ENCODE results near the gene RRP36. TPM values are rescaled to one million over a fixed set of nuclear protein-coding genes. Genes with fewer than 3 reads are reported as not detected.

The RRP36 gene
- total and polyA plus RNA-seq, 9 of the 15 experiments (the other 6 are each of a cell fraction or from before 2014, with no cell fraction given): 27.6 to 150 (median 114) TPM

DNA sequence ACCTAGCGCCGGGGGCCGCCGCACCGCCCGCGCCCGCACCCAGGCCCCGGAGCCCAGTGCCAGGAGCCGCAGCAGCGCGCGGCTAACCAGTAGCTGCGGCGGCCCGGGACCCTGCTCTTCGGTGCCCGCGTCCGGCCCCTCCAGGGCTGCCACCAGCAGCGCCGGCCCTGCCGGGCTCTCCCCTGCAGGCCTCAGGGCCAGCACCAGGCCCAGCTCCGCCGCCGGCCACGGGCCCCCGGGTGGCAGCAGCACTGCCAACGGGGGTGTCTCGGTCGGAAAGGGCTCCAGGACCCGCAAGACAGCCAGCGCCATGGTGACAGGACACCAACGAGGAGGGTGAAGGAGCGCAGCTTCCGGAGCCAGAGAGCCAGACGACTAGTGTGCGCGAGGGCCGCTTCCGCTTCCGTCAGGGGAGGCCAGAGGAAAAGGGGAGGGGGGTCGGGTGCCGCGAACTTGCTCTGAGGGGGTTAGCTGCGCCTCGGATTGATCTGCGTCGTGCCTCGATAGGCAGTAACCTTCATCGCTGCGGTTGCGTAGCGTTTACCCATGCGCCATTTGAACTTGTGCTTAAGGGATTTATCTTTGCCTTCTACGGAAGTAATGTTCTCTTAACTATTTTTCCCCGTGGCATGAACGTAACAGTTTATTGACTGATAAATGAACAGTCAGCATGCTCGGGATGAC is 42.4 kb upstream of the RRP36 start, which contains the start of gene PEX6 (continued):
- TF ChIP-seq ZHX1 (conservative IDR thresholded peaks at IDR 0.05; ENCODE audit: low read length) (no peak), ZNF146 (CRISPR knock-in tag; IDR thresholded peaks at IDR 0.05; ENCODE audit: unreplicated experiment) (no peak), SMARCE1 (IDR thresholded peaks at IDR 0.05) (peak; percentile 74), ZNF644 (tag; IDR thresholded peaks at IDR 0.05; ENCODE audit: low read depth) (peak; percentile 53; the same call in 1 of the 2 replicates), ZNF584 (CRISPR knock-in tag; IDR thresholded peaks at IDR 0.05; ENCODE audit: low read depth) (peak; percentile 25; the same call in 1 of the 2 replicates), PHF20 (IDR thresholded peaks at IDR 0.05; ENCODE audit: partially characterized antibody) (peak; percentile 61), ZBTB9 (CRISPR knock-in tag; IDR thresholded peaks at IDR 0.05) (peak; percentile 36; the same call in 1 of the 2 replicates), NR1H2 (CRISPR knock-in tag; IDR thresholded peaks at IDR 0.05) (no peak), NBN (IDR thresholded peaks at IDR 0.05; ENCODE audit: low read depth) (peak; percentile 90), TAF15 (IDR thresholded peaks at IDR 0.05; ENCODE audit: low read depth, low read length) (no peak), TAL1 (IDR thresholded peaks at IDR 0.05) (no peak), CSDE1 (IDR thresholded peaks at IDR 0.05) (no peak), ZKSCAN3 (CRISPR knock-in tag; IDR thresholded peaks at IDR 0.05) (no peak), ZSCAN29 (IDR thresholded peaks at IDR 0.05) (0 out of 2 replicates have a peak, but pooled peaks have one; percentile 46), HDAC2 (IDR thresholded peaks at IDR 0.05) (peak; percentile 77; the same call in 1 of the 2 replicates), ZNF639 (CRISPR knock-in tag; conservative IDR thresholded peaks at IDR 0.05 in 1 of 2, IDR thresholded peaks at IDR 0.05 in 1 of 2) (peak in 1 of 2 experiments; percentile 60; a peak in 1 of 4 replicates), ZNF217 (CRISPR knock-in tag; IDR thresholded peaks at IDR 0.05) (no peak), GMEB1 (CRISPR knock-in tag; IDR thresholded peaks at IDR 0.05) (peak; percentile 23; the same call in 1 of the 2 replicates), TBL1XR1 (IDR thresholded peaks at IDR 0.05; ENCODE audit: low read length in 2 of 2) (0 out of 4 replicates have a peak, but pooled peaks of 1 of the 2 experiments have one; percentile 19)
- TF ChIP-seq, protein P1, sequence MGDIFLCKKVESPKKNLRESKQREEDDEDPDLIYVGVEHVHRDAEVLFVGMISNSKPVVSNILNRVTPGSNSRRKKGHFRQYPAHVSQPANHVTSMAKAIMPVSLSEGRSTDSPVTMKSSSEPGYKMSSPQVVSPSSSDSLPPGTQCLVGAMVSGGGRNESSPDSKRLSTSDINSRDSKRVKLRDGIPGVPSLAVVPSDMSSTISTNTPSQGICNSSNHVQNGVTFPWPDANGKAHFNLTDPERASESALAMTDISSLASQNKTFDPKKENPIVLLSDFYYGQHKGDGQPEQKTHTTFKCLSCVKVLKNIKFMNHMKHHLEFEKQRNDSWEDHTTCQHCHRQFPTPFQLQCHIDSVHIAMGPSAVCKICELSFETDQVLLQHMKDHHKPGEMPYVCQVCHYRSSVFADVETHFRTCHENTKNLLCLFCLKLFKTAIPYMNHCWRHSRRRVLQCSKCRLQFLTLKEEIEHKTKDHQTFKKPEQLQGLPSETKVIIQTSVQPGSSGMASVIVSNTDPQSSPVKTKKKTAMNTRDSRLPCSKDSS (IDR thresholded peaks at IDR 0.05; ENCODE audit: low read depth, partially characterized antibody): no peak

All from K562 (cell line).